ENCODE measurements around the gene POLR2J2.
"Not testable (repeated sequence)": the region's sequence is repeated elsewhere in the genome, so short reads cannot be mapped to it uniquely, and the experiment has no call there.

DNA sequence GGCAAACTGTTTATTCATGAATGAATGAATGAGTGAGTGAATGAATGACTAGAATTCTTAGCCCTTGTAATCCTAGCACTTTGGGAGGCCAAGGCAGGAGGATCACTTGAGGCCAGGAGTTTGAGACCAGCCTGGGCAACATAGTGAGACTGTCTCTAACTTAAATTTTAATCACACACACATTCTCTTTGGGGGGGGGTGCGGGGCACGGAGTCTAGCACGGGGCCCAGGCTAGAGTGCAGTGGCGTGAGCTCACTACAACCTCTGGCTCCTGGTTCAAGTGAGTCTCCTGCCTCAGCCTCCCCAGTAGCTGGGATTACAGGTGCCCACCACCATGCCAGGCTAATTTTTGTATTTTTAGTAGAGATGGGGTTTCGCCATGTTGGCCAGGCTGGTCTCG, 19.1 kb upstream of the POLR2J2 start:
- TF ChIP-seq EZH2 (IDR thresholded peaks at IDR 0.05; ENCODE audit: borderline replicate concordance, low read depth, low read length, severe bottlenecking): not testable (repeated sequence)
- TF ChIP-seq, protein P1, sequence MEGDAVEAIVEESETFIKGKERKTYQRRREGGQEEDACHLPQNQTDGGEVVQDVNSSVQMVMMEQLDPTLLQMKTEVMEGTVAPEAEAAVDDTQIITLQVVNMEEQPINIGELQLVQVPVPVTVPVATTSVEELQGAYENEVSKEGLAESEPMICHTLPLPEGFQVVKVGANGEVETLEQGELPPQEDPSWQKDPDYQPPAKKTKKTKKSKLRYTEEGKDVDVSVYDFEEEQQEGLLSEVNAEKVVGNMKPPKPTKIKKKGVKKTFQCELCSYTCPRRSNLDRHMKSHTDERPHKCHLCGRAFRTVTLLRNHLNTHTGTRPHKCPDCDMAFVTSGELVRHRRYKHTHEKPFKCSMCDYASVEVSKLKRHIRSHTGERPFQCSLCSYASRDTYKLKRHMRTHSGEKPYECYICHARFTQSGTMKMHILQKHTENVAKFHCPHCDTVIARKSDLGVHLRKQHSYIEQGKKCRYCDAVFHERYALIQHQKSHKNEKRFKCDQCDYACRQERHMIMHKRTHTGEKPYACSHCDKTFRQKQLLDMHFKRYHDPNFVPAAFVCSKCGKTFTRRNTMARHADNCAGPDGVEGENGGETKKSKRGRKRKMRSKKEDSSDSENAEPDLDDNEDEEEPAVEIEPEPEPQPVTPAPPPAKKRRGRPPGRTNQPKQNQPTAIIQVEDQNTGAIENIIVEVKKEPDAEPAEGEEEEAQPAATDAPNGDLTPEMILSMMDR (IDR thresholded peaks at IDR 0.05; ENCODE audit: borderline replicate concordance, extremely low read depth, low read length, poor library complexity, severe bottlenecking): not testable (repeated sequence)
